HG03108 (cell line): Measurements from ENCODE around the gene RTTN.

Source experiments
- ATAC-seq: cut with Tn5 transposase; IDR thresholded peaks from one replicate; pipeline ENCODE4 v1.9.1; 2021; ENCODE audit warnings: moderate library complexity; ENCODE audit not compliant: unreplicated experiment

Gene RTTN

GRCh38 chr18:70086085-70086484 lies 119.4 kb downstream of the RTTN start:
- no peak for ATAC-seq

- no peak for ATAC-seq
These were observed 119.8 kb downstream of the RTTN start for GRCh38 chr18:70085641-70086040.

- no peak for ATAC-seq
These were observed 123.1 kb downstream of the RTTN start for GRCh38 chr18:70082430-70082829.

- no peak for ATAC-seq
These were observed 127.4 kb downstream of the RTTN start for GRCh38 chr18:70078106-70078505.

GRCh38 chr18:70075906-70076305 lies 129.6 kb downstream of the RTTN start:
- no peak for ATAC-seq

- no peak for ATAC-seq
These were observed 131.4 kb downstream of the RTTN start for GRCh38 chr18:70074116-70074515.

GRCh38 chr18:70073432-70073831 lies 132.1 kb downstream of the RTTN start:
- no peak for ATAC-seq

GRCh38 chr18:70072678-70073077 lies 132.8 kb downstream of the RTTN start:
- ATAC-seq, result no peak

- ATAC-seq, result no peak
These were observed 135.5 kb downstream of the RTTN start for GRCh38 chr18:70069965-70070364.

- ATAC-seq, result no peak
These were observed 136.1 kb downstream of the RTTN start for GRCh38 chr18:70069382-70069781.

GRCh38 chr18:70068981-70069380 lies 136.5 kb downstream of the RTTN start:
- ATAC-seq, result no peak

- ATAC-seq, result no peak
These were observed 145.8 kb downstream of the RTTN start for GRCh38 chr18:70059684-70060083.

GRCh38 chr18:70058916-70059315 lies 146.6 kb downstream of the RTTN start:
- ATAC-seq, result peak; percentile 97

GRCh38 chr18:70047931-70048603 lies 157.4 kb downstream of the RTTN start:
- no peak for ATAC-seq

- no peak for ATAC-seq
These were observed 158.7 kb downstream of the RTTN start for GRCh38 chr18:70046796-70047195.

- no peak for ATAC-seq
These were observed 159.3 kb downstream of the RTTN start for GRCh38 chr18:70046207-70046606.

- ATAC-seq, result no peak
These were observed 160.9 kb downstream of the RTTN start for GRCh38 chr18:70044632-70045031.

GRCh38 chr18:70041459-70042050 lies 163.9 kb downstream of the RTTN start:
- no peak for ATAC-seq

GRCh38 chr18:70039186-70039585 lies 166.3 kb downstream of the RTTN start:
- no peak for ATAC-seq

GRCh38 chr18:70037431-70038061 lies 167.9 kb downstream of the RTTN start:
- ATAC-seq, result peak; percentile 31

- peak; percentile 97 for ATAC-seq
These were observed 168.6 kb downstream of the RTTN start for GRCh38 chr18:70036771-70037347.

- ATAC-seq, result no peak
These were observed 169.3 kb downstream of the RTTN start for GRCh38 chr18:70036168-70036567.
